HEK293 (cell line): ENCODE results near the gene ZNF660.
"Not testable (repeated sequence)": the region's sequence is repeated elsewhere in the genome, so short reads cannot be mapped to it uniquely, and the experiment has no call there.

ENCODE experiments used
- CTCF ChIA-PET: fragments of 350-600 bp; formaldehyde crosslinking; extraction: SDS; loops from one replicate; lab custom pipeline; 2021; ENCODE audit warnings: antibody characterized with exemption; lab: Yijun Ruan, JAX
- POLR2A ChIA-PET: fragments of 300-600 bp; formaldehyde crosslinking; extraction: SDS; loops from one replicate; lab custom pipeline; 2020; ENCODE audit warnings: antibody characterized with exemption, inconsistent platforms; lab: Yijun Ruan, JAX
- H3K27ac ChIP-seq: fragments of 200-500 bp; sonication (Bioruptor generic); 2 replicates; pipeline ENCODE4 v1.5.1; 2014; ENCODE audit warnings: low read depth, low read length, control low read depth, inconsistent platforms; ENCODE audit errors: extremely low read depth
- H3K36me3 ChIP-seq, 2 experiments: fragments of 200-500 bp in 1 of 2; sonication (Bioruptor generic) in 1 of 2; 1 replicate in 1 of 2; 2 replicates in 1 of 2; pipeline ENCODE4 v1.5.1; 2014 to 2017; ENCODE audit warnings: inconsistent platforms in 2 of 2, low read length in 2 of 2; ENCODE audit not compliant: control insufficient read depth in 2 of 2, insufficient read depth in 1 of 2
- H3K4me1 ChIP-seq: fragments of 200-500 bp; sonication (Bioruptor generic); 2 replicates; pipeline ENCODE4 v1.5.1; 2014; ENCODE audit warnings: mild to moderate bottlenecking, low read length, inconsistent platforms; ENCODE audit not compliant: control insufficient read depth, insufficient read depth
- H3K4me3 ChIP-seq: 2 replicates; pipeline ENCODE4 v1.5.1; 2011; ENCODE audit warnings: low read depth, mild to moderate bottlenecking, control low read depth, low read length, moderate library complexity
- H3K9me3 ChIP-seq: fragments of 200-500 bp; sonication (Bioruptor generic); 2 replicates; pipeline ENCODE4 v1.5.1; 2014; ENCODE audit warnings: low read depth, low read length, inconsistent platforms; ENCODE audit not compliant: control insufficient read depth, insufficient read depth
- BCL11A ChIP-seq: fragments of 450-650 bp; formaldehyde crosslinking; IDR thresholded peaks from 2 replicates; pipeline ENCODE4 v1.5.1; 2016; ENCODE audit warnings: low read depth, missing biosample characterization, missing genetic modification characterization
- BCL11B ChIP-seq: fragments of 450-650 bp; formaldehyde crosslinking; IDR thresholded peaks from 2 replicates; pipeline ENCODE4 v1.5.1; 2016; ENCODE audit warnings: low read depth, missing biosample characterization, missing genetic modification characterization
- EGR2 ChIP-seq: fragments of 450-650 bp; formaldehyde crosslinking; IDR thresholded peaks from 2 replicates; pipeline ENCODE4 v1.5.1; 2016; ENCODE audit warnings: low read depth, missing biosample characterization, missing genetic modification characterization
- GLIS2 ChIP-seq: fragments of 450-650 bp; formaldehyde crosslinking; IDR thresholded peaks from 2 replicates; pipeline ENCODE4 v1.5.1; 2016; ENCODE audit warnings: missing biosample characterization, missing genetic modification characterization
- KLF1 ChIP-seq: fragments of 450-650 bp; formaldehyde crosslinking; IDR thresholded peaks from 2 replicates; pipeline ENCODE4 v1.5.1; 2016; ENCODE audit warnings: missing biosample characterization, missing genetic modification characterization
- KLF7 ChIP-seq: fragments of 450-650 bp; formaldehyde crosslinking; IDR thresholded peaks from 2 replicates; pipeline ENCODE4 v1.5.1; 2016; ENCODE audit warnings: missing biosample characterization, missing genetic modification characterization, borderline replicate concordance
- RBAK ChIP-seq: fragments of 450-650 bp; formaldehyde crosslinking; IDR thresholded peaks from 2 replicates; pipeline ENCODE4 v1.5.1; 2016; ENCODE audit warnings: missing biosample characterization, missing genetic modification characterization
- REPIN1 ChIP-seq: fragments of 450-650 bp; formaldehyde crosslinking; IDR thresholded peaks from 2 replicates; pipeline ENCODE4 v1.5.1; 2017; ENCODE audit warnings: missing biosample characterization, missing genetic modification characterization, low read depth
- REST ChIP-seq: fragments of 450-650 bp; formaldehyde crosslinking; IDR thresholded peaks from 2 replicates; pipeline ENCODE4 v1.5.1; 2016; ENCODE audit warnings: missing biosample characterization, missing genetic modification characterization
- ZBTB17 ChIP-seq: fragments of 450-650 bp; formaldehyde crosslinking; IDR thresholded peaks from 2 replicates; pipeline ENCODE4 v1.5.1; 2016; ENCODE audit warnings: missing biosample characterization, missing genetic modification characterization
- ZNF16 ChIP-seq: fragments of 450-650 bp; formaldehyde crosslinking; IDR thresholded peaks from 2 replicates; pipeline ENCODE4 v1.5.1; 2016; ENCODE audit warnings: low read depth, missing biosample characterization, missing genetic modification characterization
- ZNF221 ChIP-seq: fragments of 450-650 bp; formaldehyde crosslinking; IDR thresholded peaks from 2 replicates; pipeline ENCODE4 v1.5.1; 2017; ENCODE audit warnings: missing biosample characterization, missing genetic modification characterization, borderline replicate concordance
- ZNF24 ChIP-seq: fragments of 450-650 bp; formaldehyde crosslinking; IDR thresholded peaks from 2 replicates; pipeline ENCODE4 v1.5.1; 2016; ENCODE audit warnings: missing biosample characterization, missing genetic modification characterization
- ZNF37A ChIP-seq: fragments of 450-650 bp; IDR thresholded peaks from 2 replicates; pipeline ENCODE4 v1.5.1; 2018; ENCODE audit warnings: missing biosample characterization, missing genetic modification characterization
- ZNF416 ChIP-seq: fragments of 450-650 bp; formaldehyde crosslinking; IDR thresholded peaks from 2 replicates; pipeline ENCODE4 v1.5.1; 2016; ENCODE audit warnings: missing biosample characterization, missing genetic modification characterization
- ZNF488 ChIP-seq: fragments of 450-650 bp; formaldehyde crosslinking; IDR thresholded peaks from 2 replicates; pipeline ENCODE4 v1.5.1; 2016; ENCODE audit warnings: missing biosample characterization, missing genetic modification characterization
- ZNF670 ChIP-seq: fragments of 450-650 bp; formaldehyde crosslinking; IDR thresholded peaks from 2 replicates; pipeline ENCODE4 v1.5.1; 2016; ENCODE audit warnings: missing biosample characterization, missing genetic modification characterization, low read depth
- ZNF704 ChIP-seq: fragments of 450-650 bp; formaldehyde crosslinking; IDR thresholded peaks from 2 replicates; pipeline ENCODE4 v1.5.1; 2016; ENCODE audit warnings: missing biosample characterization, missing genetic modification characterization
- ZSCAN30 ChIP-seq: fragments of 450-650 bp; IDR thresholded peaks from 2 replicates; pipeline ENCODE4 v1.5.1; 2018; ENCODE audit warnings: missing biosample characterization, mild to moderate bottlenecking, missing genetic modification characterization, moderate library complexity
- ZSCAN5A ChIP-seq: fragments of 450-650 bp; formaldehyde crosslinking; IDR thresholded peaks from 2 replicates; pipeline ENCODE4 v1.5.1; 2016; ENCODE audit warnings: missing biosample characterization, missing genetic modification characterization

Gene ZNF660

GRCh38 chr3:44576613-44577012 is 8.2 kb upstream of the ZNF660 start:
- H3K4me3 ChIP-seq, result no peak overlapping the region
- no peaks in the 10 kb centered on the region for H3K36me3 ChIP-seq
- CTCF ChIA-PET, result interaction anchor here (0.6 kb wide), 1 partner anchor 909 kb away, joined by 5 read pairs; no protein-coding TSS in a partner anchor
- no peaks in the 10 kb centered on the region for H3K4me1 ChIP-seq
- TF ChIP-seq ZSCAN30 (tag by site-specific recombination) (no peak), KLF7 (tag by site-specific recombination) (no peak), ZNF221 (tag by site-specific recombination) (no peak), BCL11A (tag by site-specific recombination) (no peak), ZNF670 (tag by site-specific recombination) (no peak), ZNF16 (no peak), ZNF416 (tag by site-specific recombination) (no peak), GLIS2 (tag by site-specific recombination) (no peak), ZNF488 (no peak), ZNF37A (tag by site-specific recombination) (no peak), REPIN1 (no peak), ZNF704 (no peak), BCL11B (tag by site-specific recombination) (no peak), ZBTB17 (tag by site-specific recombination) (no peak), ZNF24 (tag by site-specific recombination) (no peak), RBAK (tag by site-specific recombination) (no peak), ZSCAN5A (tag by site-specific recombination) (no peak), KLF1 (no peak), REST (tag by site-specific recombination) (no peak), EGR2 (tag by site-specific recombination) (no peak)
- TF ChIP-seq, all 188 proteins: peak for 0
- POLR2A ChIA-PET, result interaction anchor here (0.7 to 1.2 kb wide), 2 partner anchors 49 to 99 kb away, joined by 3 read pairs; no protein-coding TSS in a partner anchor
- Histone ChIP-seq H3K9me3 (no peaks in the 10 kb centered on the region), H3K27ac (no peak overlapping the region)

- H3K36me3 ChIP-seq, H3K4me3 ChIP-seq, H3K27ac ChIP-seq, POLR2A ChIA-PET, H3K4me1 ChIP-seq, H3K9me3 ChIP-seq: not testable (repeated sequence)
- CTCF ChIA-PET, result interaction anchor here (0.6 kb wide), 1 partner anchor 776 kb away, joined by 6 read pairs; no protein-coding TSS in a partner anchor
Observed at GRCh38 chr3:44577354-44577952, 7.3 kb upstream of the ZNF660 start.

GRCh38 chr3:44578316-44578715 is 6.4 kb upstream of the ZNF660 start:
- H3K4me3 ChIP-seq, H3K9me3 ChIP-seq, H3K36me3 ChIP-seq, H3K4me1 ChIP-seq, POLR2A ChIA-PET, H3K27ac ChIP-seq: not testable (repeated sequence)
- CTCF ChIA-PET, result interaction anchor here (0.6 kb wide), 1 partner anchor 775 kb away, joined by 6 read pairs; no protein-coding TSS in a partner anchor

GRCh38 chr3:44578924-44579515 is 5.7 kb upstream of the ZNF660 start:
- H3K4me3 ChIP-seq, result not testable (repeated sequence)

More at GRCh38 chr3:44578924-44579515, 5.7 kb upstream of the ZNF660 start:
- H3K4me1 ChIP-seq, H3K9me3 ChIP-seq, POLR2A ChIA-PET, H3K27ac ChIP-seq, CTCF ChIA-PET, H3K36me3 ChIP-seq: not testable (repeated sequence)
